ENCODE results near the gene GNA14. TPM values are rescaled to one million over a fixed set of nuclear protein-coding genes. Genes with fewer than 3 reads are reported as not detected.

Gene GNA14
- total and polyA plus RNA-seq, 2 experiments from 2014 or later = 3.9 to 10.5 TPM

GRCh38 chr9:77505232-77505631 is 142.9 kb downstream of the GNA14 start:
- H3K27me3 ChIP-seq (ENCODE audit: insufficient read depth) = no peaks in the 10 kb centered on the region
- H3K27ac Mint-ChIP-seq = no peak overlapping the region
- no peaks in the 10 kb centered on the region for H3K4me1 ChIP-seq (ENCODE audit: insufficient read depth)
- H3K36me3 ChIP-seq (ENCODE audit: insufficient read depth) = no peaks in the 10 kb centered on the region
- H3K27ac ChIP-seq (ENCODE audit: low read depth) = no peak overlapping the region
- no peak overlapping the region for H3K4me3 ChIP-seq
- H2AFZ ChIP-seq = no peak overlapping the region
- no peaks in the 10 kb centered on the region for H3K9me3 Mint-ChIP-seq
- no peaks in the 10 kb centered on the region for H3K79me2 ChIP-seq (replicated peaks; ENCODE audit: insufficient read depth)
- peaks cover 7% of the 10 kb centered on the region for H3K27me3 Mint-ChIP-seq (ENCODE audit: insufficient read depth, low read depth, poor library complexity)
- H4K20me1 ChIP-seq (replicated peaks; ENCODE audit: insufficient read depth) = no peaks in the 10 kb centered on the region
- no peaks in the 10 kb centered on the region for H3F3A ChIP-seq (replicated peaks; ENCODE audit: low read depth)
- H3K36me3 Mint-ChIP-seq (ENCODE audit: low read depth) = no peaks in the 10 kb centered on the region
- DNase-seq (ENCODE audit: low spot score) = no peak
- peaks cover 4% of the 10 kb centered on the region; the same call in 2 of the 3 replicates for H3K4me1 Mint-ChIP-seq
- no peak overlapping the region for H3K4me2 ChIP-seq
- H3K9me2 ChIP-seq (ENCODE audit: insufficient read depth) = no peaks in the 10 kb centered on the region
- no peak for ATAC-seq
- no peak overlapping the region for H3K4me3 Mint-ChIP-seq
- TF ChIP-seq NANOG (IDR thresholded peaks at IDR 0.05; ENCODE audit: borderline replicate concordance) (no peak), ETS1 (IDR thresholded peaks at IDR 0.05) (no peak), STAT1 (IDR thresholded peaks at IDR 0.05; ENCODE audit: unreplicated experiment) (no peak), CREB1 (CRISPR knock-in tag; IDR thresholded peaks at IDR 0.05; ENCODE audit: low read depth) (no peak), ZNF114 (CRISPR knock-in tag; IDR thresholded peaks at IDR 0.05) (no peak), JUNB (IDR thresholded peaks at IDR 0.05; ENCODE audit: unreplicated experiment) (no peak), EZH2 (IDR thresholded peaks at IDR 0.05; ENCODE audit: low read depth, unreplicated experiment) (no peak), ZNF331 (CRISPR knock-in tag; IDR thresholded peaks at IDR 0.05; ENCODE audit: low read depth) (no peak), ZNF462 (CRISPR knock-in tag; IDR thresholded peaks at IDR 0.05) (no peak)

Data from GM23338 (cell line).